IPS-15b (cell line): Measurements from ENCODE around the gene PIGN.

ENCODE experiments used
- H3K27me3 ChIP-seq: one replicate; pipeline ENCODE4 v1.6.1; 2013; ENCODE audit warnings: low read length; ENCODE audit not compliant: control insufficient read depth, insufficient read depth
- H3K36me3 ChIP-seq: one replicate; pipeline ENCODE4 v1.6.1; 2013; ENCODE audit warnings: low read length; ENCODE audit not compliant: control insufficient read depth, insufficient read depth
- H3K4me1 ChIP-seq: one replicate; pipeline ENCODE4 v1.6.1; 2013; ENCODE audit warnings: mild to moderate bottlenecking, low read length; ENCODE audit not compliant: control insufficient read depth, insufficient read depth
- H3K4me3 ChIP-seq: one replicate; pipeline ENCODE4 v1.5.1; 2013; ENCODE audit warnings: low read depth, low read length
- H3K9ac ChIP-seq: one replicate; pipeline ENCODE4 v1.6.1; 2013; ENCODE audit warnings: low read depth, mild to moderate bottlenecking, low read length
- H3K9me3 ChIP-seq: one replicate; pipeline ENCODE4 v1.6.1; 2013; ENCODE audit warnings: mild to moderate bottlenecking, low read length; ENCODE audit not compliant: control insufficient read depth, insufficient read depth

PIGN gene

DNA sequence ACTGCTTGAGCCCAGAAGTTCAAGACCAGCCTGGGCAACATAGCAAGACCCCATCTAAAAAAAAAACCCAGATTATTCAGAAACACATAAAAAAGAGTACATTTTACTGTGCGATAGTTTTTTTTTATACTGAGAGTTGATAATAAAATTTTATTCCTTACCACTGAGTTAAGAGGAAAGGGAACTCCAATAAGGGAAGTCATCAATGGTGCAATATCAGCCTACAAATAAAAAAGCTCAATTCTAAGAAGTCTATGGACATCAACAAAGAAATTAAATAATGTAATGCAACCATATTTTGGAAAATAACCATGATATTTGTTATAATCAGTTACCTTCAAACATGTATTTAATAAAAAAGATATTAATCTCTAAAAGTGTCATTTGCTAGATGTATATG is 46.6 kb downstream of the PIGN start:
- H3K9me3 ChIP-seq: no peaks in the 10 kb centered on the region
- no peaks in the 10 kb centered on the region for H3K36me3 ChIP-seq
- H3K4me1 ChIP-seq: no peaks in the 10 kb centered on the region
- no peaks in the 10 kb centered on the region for H3K27me3 ChIP-seq
- no peak overlapping the region for H3K9ac ChIP-seq
- H3K4me3 ChIP-seq: no peak overlapping the region

DNA sequence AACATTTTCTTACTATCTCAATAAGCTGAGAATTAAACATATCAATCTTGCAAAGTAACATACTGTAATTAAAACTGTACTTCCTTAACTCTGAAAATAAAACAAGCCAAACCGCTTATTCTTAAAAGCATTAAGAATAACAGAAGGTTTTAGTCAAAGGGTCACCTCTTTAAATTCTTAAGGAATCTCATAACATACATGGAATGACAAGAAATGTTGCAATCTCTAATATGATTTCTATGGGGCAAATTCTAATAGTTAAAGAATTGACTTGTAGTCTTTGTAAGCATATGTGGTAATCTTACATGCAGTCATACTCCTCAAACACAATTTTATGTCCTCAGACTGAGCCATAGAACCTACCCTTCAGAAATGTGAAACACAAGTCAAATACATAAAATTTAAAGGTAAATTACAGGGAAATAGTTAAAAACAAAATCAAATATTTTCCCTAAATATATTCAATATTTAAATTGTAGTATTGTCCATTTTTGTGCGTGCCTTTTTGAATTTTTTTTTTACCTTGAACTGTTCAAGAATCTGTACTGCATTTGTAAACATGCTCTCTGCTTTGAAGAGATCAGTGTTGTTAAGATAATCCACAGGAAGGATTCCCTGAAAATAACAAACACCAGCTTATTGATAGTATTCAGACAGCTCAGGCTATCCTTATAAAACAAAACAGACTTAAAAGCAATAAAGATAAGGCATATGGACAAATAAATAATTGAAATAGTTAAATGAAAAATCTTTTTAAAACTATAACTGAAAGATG is 48.2 kb downstream of the PIGN start:
- Histone ChIP-seq H3K36me3 (no peaks in the 10 kb centered on the region), H3K27me3 (no peaks in the 10 kb centered on the region), H3K4me1 (no peaks in the 10 kb centered on the region), H3K9ac (no peak overlapping the region), H3K4me3 (no peak overlapping the region), H3K9me3 (no peaks in the 10 kb centered on the region)

DNA sequence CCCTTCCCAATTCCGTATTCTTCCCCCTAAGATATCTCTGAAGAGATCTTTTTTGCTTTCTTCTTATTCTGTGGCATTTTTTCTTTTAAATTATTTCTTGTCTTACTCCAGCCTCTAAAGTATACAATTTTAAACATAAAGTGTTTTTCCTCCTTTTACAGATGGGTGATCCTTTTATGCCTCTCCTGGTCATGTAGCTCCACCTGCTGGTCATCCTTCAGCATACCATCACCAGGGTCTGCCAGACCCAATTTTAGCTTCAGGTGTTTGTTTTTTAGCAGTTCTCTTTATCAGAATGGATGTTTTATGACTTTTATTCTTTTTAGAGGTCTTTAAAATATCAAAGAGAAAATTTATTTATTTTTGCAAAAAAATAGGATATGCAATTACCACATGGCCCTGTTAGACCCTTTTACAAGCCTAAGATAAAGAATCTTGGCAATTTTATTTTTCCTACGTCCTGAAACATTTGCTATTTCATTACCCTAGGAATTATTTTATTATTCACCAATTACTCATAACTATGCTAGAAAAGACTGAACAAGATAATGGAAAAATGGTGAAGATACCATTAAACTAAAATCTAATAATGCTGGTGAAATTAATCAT is 55.5 kb downstream of the PIGN start:
- H3K36me3 ChIP-seq: no peaks in the 10 kb centered on the region
- no peaks in the 10 kb centered on the region for H3K9me3 ChIP-seq
- no peak overlapping the region for H3K4me3 ChIP-seq
- no peaks in the 10 kb centered on the region for H3K27me3 ChIP-seq
- H3K4me1 ChIP-seq: no peaks in the 10 kb centered on the region
- H3K9ac ChIP-seq: no peak overlapping the region

DNA sequence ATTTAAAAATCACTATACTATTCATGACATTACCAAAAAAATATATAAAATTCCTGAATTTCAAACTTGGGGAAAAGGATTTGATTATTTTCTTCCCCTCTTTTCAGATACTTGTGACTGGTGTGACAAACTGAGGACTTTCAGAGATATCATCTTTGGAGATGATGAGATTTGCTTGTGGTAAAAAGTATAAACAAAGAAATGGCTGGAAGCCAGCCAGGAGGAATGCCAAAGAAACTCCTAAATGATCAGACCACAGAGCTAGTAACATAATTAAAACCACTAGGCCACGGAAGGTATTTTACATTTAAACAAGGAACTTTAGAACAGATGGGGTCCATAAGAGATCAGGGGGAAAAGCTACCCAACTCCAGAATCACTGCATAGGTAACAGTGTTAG is 58.7 kb downstream of the PIGN start:
- Histone ChIP-seq H3K4me1 (no peaks in the 10 kb centered on the region), H3K36me3 (no peaks in the 10 kb centered on the region), H3K9me3 (no peaks in the 10 kb centered on the region), H3K4me3 (no peak overlapping the region), H3K27me3 (no peaks in the 10 kb centered on the region), H3K9ac (no peak overlapping the region)

DNA sequence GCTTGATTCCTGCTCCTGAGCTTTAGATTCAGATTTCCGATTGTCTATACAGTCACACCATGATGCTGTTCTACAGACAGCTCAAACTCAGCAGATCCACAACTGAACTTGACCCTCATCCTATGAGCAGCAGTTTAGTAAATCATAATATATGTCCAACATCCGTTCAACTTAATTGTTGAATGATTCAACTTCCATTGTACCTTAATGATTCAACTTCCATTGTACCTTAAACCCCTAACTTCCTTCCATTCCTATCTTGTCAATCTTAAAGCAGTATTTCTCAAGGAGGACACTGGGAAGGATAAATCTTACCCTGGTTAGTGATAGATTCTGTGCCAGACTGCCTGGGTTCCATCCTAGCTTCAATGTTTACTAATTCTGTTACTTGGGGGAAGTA is 60.1 kb downstream of the PIGN start:
- no peaks in the 10 kb centered on the region for H3K36me3 ChIP-seq
- no peaks in the 10 kb centered on the region for H3K27me3 ChIP-seq
- no peaks in the 10 kb centered on the region for H3K9me3 ChIP-seq
- no peak overlapping the region for H3K9ac ChIP-seq
- no peak overlapping the region for H3K4me3 ChIP-seq
- no peaks in the 10 kb centered on the region for H3K4me1 ChIP-seq

DNA sequence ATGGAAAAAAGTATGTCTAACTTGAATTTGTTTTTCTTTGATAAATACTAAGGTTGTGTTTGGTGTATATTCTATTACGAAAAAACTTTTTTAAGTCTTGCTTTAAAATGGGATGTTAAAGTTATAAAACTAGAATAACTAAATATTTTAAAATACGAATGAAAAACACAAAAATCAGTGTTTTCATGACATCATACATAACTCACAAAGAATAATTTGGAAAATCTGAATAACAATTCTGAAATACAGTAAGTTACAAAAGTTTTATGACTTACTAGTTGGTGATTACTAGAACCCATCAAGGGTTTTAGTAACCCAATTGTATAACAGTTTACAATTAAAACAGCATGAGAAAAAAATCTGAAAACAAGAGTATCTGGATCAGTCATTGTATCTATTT is 61.2 kb downstream of the PIGN start:
- Histone ChIP-seq H3K4me1 (no peaks in the 10 kb centered on the region), H3K27me3 (no peaks in the 10 kb centered on the region), H3K9ac (no peak overlapping the region)

DNA sequence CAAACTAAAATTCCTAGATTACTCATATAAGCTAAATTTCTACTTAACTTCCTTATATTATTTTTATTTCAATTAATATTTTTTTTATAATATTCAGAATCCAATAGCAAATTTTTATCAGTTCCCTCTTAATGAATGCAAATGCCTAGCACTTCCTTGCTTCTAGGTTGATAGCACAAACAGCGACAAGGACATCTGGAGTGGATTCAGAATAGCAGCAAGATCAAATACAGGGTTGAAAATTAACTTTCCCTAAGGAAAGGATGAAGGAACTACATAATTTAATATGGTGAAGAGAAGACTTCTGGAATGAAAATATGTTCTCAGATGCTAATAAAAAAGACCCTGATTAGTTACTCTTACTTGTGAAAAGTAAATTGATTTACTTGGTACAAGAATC is 64.5 kb downstream of the PIGN start:
- Histone ChIP-seq H3K4me3 (no peak overlapping the region), H3K4me1 (no peaks in the 10 kb centered on the region), H3K9me3 (no peaks in the 10 kb centered on the region), H3K9ac (no peak overlapping the region), H3K27me3 (no peaks in the 10 kb centered on the region), H3K36me3 (no peaks in the 10 kb centered on the region)

More for the DNA sequence above, 61.2 kb downstream of the PIGN start:
- Histone ChIP-seq H3K4me3 (no peak overlapping the region), H3K36me3 (no peaks in the 10 kb centered on the region), H3K9me3 (no peaks in the 10 kb centered on the region)

DNA sequence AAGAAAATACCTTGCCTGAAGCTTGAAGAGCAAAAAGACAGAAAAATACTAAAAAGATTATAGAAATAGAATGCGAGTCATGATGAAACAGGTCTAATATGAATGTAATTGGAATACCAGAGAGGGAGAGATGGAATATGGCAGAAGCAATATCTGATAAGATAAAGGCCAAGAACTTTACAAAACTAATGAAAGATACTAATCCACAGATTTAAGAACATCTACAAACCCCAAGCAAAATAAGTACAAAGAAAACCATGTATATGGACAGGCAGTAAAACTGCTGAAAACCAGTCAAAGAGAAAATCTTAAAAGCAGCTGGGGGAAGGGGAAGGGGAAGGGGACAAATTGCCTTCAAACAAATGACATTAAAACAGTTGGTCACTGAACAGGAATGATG is 67.0 kb downstream of the PIGN start:
- Histone ChIP-seq H3K36me3 (no peaks in the 10 kb centered on the region), H3K4me1 (no peaks in the 10 kb centered on the region), H3K9me3 (no peaks in the 10 kb centered on the region), H3K9ac (no peak overlapping the region), H3K4me3 (no peak overlapping the region), H3K27me3 (no peaks in the 10 kb centered on the region)

DNA sequence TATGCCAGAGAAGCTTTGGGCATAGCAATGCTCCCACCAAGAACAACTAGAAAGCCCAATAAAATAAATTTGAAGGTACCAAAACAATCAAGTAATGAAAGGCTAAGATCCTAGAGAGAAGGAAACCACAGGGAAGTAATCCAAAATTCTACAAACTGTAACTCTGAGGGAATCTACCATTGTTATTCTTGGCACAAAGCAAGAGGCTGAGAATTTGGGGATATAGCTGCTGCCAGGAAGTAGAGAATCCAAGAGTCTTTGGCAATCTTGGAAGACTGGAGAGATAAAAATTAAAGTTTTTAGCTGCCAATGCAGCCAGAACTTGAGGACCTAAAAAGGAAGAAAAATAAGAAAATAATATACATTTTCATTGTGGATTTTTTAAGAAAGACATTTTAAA is 68.5 kb downstream of the PIGN start:
- no peaks in the 10 kb centered on the region for H3K36me3 ChIP-seq
- no peaks in the 10 kb centered on the region for H3K9me3 ChIP-seq
- no peaks in the 10 kb centered on the region for H3K4me1 ChIP-seq
- no peak overlapping the region for H3K4me3 ChIP-seq
- H3K9ac ChIP-seq: no peak overlapping the region
- H3K27me3 ChIP-seq: no peaks in the 10 kb centered on the region

DNA sequence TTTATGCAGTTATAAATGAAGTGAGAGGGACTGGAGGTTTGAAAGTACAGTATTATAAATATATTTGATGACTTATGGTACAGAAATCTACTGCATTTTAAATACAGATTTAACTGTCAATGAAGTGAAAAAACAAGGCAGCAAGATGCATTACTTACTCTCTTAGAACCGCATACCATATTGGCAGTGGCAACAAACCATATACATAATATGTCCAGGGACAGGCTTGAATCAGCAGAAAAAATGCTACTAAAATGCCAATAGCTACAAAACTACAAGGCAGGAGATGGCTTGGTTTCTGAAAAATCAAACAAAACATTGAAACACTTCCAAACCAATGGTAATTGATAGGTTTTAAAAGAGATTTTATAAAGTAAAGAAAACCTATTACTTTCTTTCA is 77.2 kb downstream of the PIGN start:
- no peak overlapping the region for H3K4me3 ChIP-seq
- no peaks in the 10 kb centered on the region for H3K9me3 ChIP-seq
- H3K36me3 ChIP-seq: no peaks in the 10 kb centered on the region
- H3K9ac ChIP-seq: no peak overlapping the region
- H3K4me1 ChIP-seq: no peaks in the 10 kb centered on the region
- no peaks in the 10 kb centered on the region for H3K27me3 ChIP-seq

DNA sequence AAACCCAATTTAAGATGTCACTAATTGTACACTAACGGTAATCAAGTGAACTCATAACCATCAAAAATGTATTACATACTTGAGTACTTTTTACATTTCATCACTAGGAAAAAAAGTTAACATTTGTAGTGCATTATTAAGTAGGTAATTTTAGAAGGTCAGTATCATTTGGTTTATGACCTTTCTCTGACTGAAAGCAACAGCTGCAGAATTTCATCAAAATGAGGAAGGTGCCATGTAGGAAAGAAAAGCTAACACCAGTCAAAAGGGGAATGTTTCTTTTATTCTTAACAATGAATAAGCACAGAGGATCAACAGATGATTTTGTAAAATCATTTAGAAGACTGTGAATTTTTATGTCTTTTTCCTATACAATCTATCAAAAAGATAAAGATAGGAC is 79.0 kb downstream of the PIGN start:
- no peaks in the 10 kb centered on the region for H3K27me3 ChIP-seq
- no peak overlapping the region for H3K4me3 ChIP-seq
- H3K36me3 ChIP-seq: no peaks in the 10 kb centered on the region
- H3K9ac ChIP-seq: no peak overlapping the region
- no peaks in the 10 kb centered on the region for H3K9me3 ChIP-seq
- peaks cover 3% of the 10 kb centered on the region for H3K4me1 ChIP-seq

DNA sequence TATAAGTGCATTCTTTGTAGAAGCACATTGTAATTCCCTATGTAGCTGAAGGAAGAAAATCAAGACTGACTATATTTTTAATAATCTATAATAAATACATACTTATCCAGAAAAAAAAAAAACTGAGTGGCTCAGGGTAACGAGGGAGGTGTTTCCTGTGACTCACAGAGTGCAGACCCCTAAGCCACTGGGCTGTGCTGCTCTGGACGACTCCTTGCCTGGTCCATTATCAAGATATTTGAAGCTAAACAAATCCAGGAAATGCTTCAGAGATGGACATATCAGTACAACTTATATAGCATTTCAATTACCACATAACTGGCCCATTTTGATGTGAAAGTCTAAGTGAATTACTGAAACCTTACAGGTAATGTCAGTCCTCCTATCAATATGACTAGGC is 80.6 kb downstream of the PIGN start:
- Histone ChIP-seq H3K27me3 (no peaks in the 10 kb centered on the region), H3K4me3 (no peak overlapping the region), H3K36me3 (no peaks in the 10 kb centered on the region), H3K9me3 (no peaks in the 10 kb centered on the region), H3K4me1 (peaks cover 3% of the 10 kb centered on the region), H3K9ac (no peak overlapping the region)
